GM12892 (cell line): ENCODE measurements around the gene MICAL3.

ENCODE experiments used
- POLR2A ChIP-seq: IDR thresholded peaks from 2 replicates; pipeline ENCODE4 v1.6.1; 2011; ENCODE audit warnings: low read depth, low read length, control low read depth
- POLR2AphosphoS5 ChIP-seq: IDR thresholded peaks from 2 replicates; pipeline ENCODE4 v1.6.1; 2011; ENCODE audit warnings: low read depth, low read length, control low read depth

GRCh38 chr22:17787716-17788330 is 236.5 kb downstream of the MICAL3 start:
- no peak for TF ChIP-seq POLR2A
- TF ChIP-seq POLR2AphosphoS5 = no peak
